ENCODE measurements around the gene KRT34.

GRCh38 chr17:41404024-41404671 is 22.0 kb upstream of the KRT34 start:
- TF ChIP-seq CTCF (IDR thresholded peaks at IDR 0.05) (no peak), POLR2A (IDR thresholded peaks at IDR 0.05) (no peak)
